Measurements from ENCODE around the gene DOCK2.
A peak's percentile ranks its signal among the peaks of the same experiment; 100 is the strongest.
"Not testable (repeated sequence)": the region's sequence is repeated elsewhere in the genome, so short reads cannot be mapped to it uniquely, and the experiment has no call there.

Gene DOCK2

DNA sequence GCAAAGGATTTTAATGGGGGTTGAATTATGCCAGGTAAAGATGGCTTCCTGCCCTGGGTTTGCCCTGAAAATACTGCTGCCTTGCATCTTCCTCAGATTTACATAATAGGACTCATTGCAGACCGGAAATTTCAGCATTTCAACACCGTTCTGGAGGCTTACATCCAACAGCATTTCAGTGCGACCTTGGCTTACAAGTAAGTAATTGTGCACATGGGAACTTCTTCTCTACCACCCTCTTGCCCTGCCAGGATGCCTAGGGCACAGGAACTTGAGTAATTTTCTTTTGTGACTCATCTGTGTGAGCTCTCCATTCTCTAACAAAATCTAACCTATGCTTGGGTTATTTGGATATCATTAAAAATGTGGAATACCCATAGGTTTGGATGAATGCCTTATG, 80.2 kb downstream of the DOCK2 start:
- TF ChIP-seq CTCF (IDR thresholded peaks at IDR 0.05) = no peak
- no peaks in the 10 kb centered on the region for H3K9me3 ChIP-seq
- H3K36me3 ChIP-seq = peaks cover 99% of the 10 kb centered on the region
- peak overlapping the region; percentile 82 for H3K27ac ChIP-seq
- peaks cover 35% of the 10 kb centered on the region in 2 experiments for H3K4me1 ChIP-seq (ENCODE audit: control insufficient read depth in 1 of 2, insufficient read depth in 1 of 2, low read depth in 1 of 2, low read length in 1 of 2)
- H3K4me3 ChIP-seq (ENCODE audit: low read depth in 1 of 2, low read length in 1 of 2) = peak overlapping the region in 1 of 2 experiments; percentile 15
- H3K27me3 ChIP-seq = no peaks in the 10 kb centered on the region

GRCh38 chr5:169719360-169720314, 82.6 kb downstream of the DOCK2 start:
- Histone ChIP-seq H3K36me3 (peaks cover 99% of the 10 kb centered on the region), H3K4me3 (ENCODE audit: low read depth in 1 of 2, low read length in 1 of 2) (no peak overlapping the region), H3K27ac (peak overlapping the region; percentile 82), H3K4me1 (ENCODE audit: control insufficient read depth in 1 of 2, insufficient read depth in 1 of 2, low read depth in 1 of 2, low read length in 1 of 2) (peaks cover 35% of the 10 kb centered on the region in 2 experiments), H3K27me3 (no peaks in the 10 kb centered on the region), H3K9me3 (no peaks in the 10 kb centered on the region)
- TF ChIP-seq CTCF (IDR thresholded peaks at IDR 0.05) = no peak

DNA sequence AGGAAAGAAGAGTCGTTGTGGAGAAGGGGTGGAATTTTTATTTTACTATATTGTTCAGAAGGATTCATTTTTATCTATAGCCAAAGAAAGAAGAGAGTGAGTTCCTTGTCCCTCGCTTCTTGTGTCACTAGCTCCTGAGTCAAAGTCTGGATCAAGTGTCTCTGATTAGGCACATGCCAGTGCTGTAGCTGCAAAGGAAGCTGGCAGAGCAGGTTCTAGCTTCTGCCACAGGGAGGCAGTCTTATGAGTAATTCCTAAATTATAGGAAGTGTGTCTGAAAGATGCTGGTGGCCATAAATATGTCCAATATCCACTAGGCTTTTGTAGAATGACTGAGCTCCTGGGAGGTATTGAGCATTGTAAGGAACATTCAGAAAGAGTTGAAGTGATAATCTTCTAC, 84.7 kb downstream of the DOCK2 start:
- no peaks in the 10 kb centered on the region for H3K9me3 ChIP-seq
- H3K36me3 ChIP-seq = peaks cover 95% of the 10 kb centered on the region
- TF ChIP-seq CTCF (IDR thresholded peaks at IDR 0.05) = no peak
- peaks cover 23 to 24% of the 10 kb centered on the region in 2 experiments for H3K4me1 ChIP-seq (ENCODE audit: control insufficient read depth in 1 of 2, insufficient read depth in 1 of 2, low read depth in 1 of 2, low read length in 1 of 2)
- H3K4me3 ChIP-seq (ENCODE audit: low read depth in 1 of 2, low read length in 1 of 2) = no peak overlapping the region
- H3K27me3 ChIP-seq = no peaks in the 10 kb centered on the region
- no peak overlapping the region for H3K27ac ChIP-seq

DNA sequence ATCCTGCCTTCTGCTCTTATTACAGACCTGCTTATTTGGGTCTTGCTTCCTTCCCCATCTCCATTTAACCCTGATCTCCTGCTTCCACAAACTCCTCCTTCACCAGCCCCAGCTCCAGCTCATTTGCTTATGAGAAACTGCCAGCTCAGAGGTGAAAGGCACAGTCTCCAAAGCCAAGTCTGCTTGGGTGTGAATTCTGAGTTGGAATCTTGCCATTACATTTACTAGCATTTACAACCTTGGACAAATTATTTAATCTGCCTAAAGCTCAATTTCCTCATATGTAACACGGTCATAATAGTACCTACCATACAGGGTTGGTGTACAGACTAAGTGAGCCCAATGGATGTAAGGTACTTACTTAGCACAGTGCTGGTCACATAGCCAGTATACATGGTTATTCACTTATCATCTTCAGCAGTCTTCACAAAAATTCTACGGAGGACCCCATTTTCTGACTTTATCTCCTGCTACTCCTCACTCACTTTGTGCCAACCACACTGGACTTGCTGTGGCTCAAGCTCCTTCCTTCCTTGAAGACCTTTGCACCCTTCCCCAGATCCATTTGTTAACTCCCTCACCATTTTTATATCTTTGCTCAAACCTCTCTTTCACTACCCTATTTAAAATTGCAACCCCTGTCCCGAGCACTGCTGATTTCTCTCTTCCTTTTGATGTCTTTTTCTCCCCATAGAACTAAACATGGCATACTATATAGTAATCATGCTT, 86.2 kb downstream of the DOCK2 start:
- no peaks in the 10 kb centered on the region for H3K27me3 ChIP-seq
- no peak overlapping the region for H3K4me3 ChIP-seq (ENCODE audit: low read depth in 1 of 2, low read length in 1 of 2)
- peaks cover 91% of the 10 kb centered on the region for H3K36me3 ChIP-seq
- H3K27ac ChIP-seq = no peak overlapping the region
- peaks cover 8 to 9% of the 10 kb centered on the region in 2 experiments for H3K4me1 ChIP-seq (ENCODE audit: control insufficient read depth in 1 of 2, insufficient read depth in 1 of 2, low read depth in 1 of 2, low read length in 1 of 2)
- no peaks in the 10 kb centered on the region for H3K9me3 ChIP-seq
- TF ChIP-seq CTCF (IDR thresholded peaks at IDR 0.05) = no peak

GRCh38 chr5:169724303-169725087, 87.4 kb downstream of the DOCK2 start:
- Histone ChIP-seq H3K9me3 (no peaks in the 10 kb centered on the region), H3K36me3 (peaks cover 91% of the 10 kb centered on the region), H3K27ac (no peak overlapping the region), H3K4me1 (ENCODE audit: control insufficient read depth in 1 of 2, insufficient read depth in 1 of 2, low read depth in 1 of 2, low read length in 1 of 2) (peaks cover 0 to 3% of the 10 kb centered on the region in 2 experiments), H3K4me3 (ENCODE audit: low read depth in 1 of 2, low read length in 1 of 2) (no peak overlapping the region), H3K27me3 (no peaks in the 10 kb centered on the region)
- no peak for TF ChIP-seq CTCF (IDR thresholded peaks at IDR 0.05)

DNA sequence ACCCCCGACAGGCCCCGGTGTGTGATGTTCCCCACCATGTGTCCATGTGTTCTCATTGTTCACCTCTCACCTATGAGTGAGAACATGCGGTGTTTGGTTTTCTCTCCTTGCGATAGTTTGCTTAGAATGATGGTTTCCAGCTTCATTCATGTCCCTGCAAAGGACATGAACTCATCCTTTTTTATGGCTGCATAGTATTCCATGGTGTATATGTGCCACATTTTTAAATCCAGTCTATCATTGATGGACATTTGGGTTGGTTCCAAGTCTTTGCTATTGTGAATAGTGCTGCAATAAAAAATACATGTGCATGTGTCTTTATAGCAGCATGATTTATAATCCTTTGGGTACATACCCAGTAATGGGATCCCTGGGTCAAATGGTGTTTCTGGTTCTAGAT, 88.6 kb downstream of the DOCK2 start:
- H3K27me3 ChIP-seq; H3K4me1 ChIP-seq (ENCODE audit: control insufficient read depth in 1 of 2, insufficient read depth in 1 of 2, low read depth in 1 of 2, low read length in 1 of 2); H3K4me3 ChIP-seq (ENCODE audit: low read depth in 1 of 2, low read length in 1 of 2); H3K9me3 ChIP-seq; H3K27ac ChIP-seq: not testable (repeated sequence)
- H3K36me3 ChIP-seq = peaks cover 91% of the 10 kb centered on the region
